Nephron progenitor cell (in vitro differentiated cells): ENCODE measurements around the gene POLE.

Experiments used
- DNase-seq: peaks from one replicate; pipeline ENCODE4 v3.0.0; 2021
- H3K27ac Mint-ChIP-seq: 2 replicates; pipeline ENCODE4 v1.8.0; 2021; ENCODE audit warnings: mild to moderate bottlenecking, moderate library complexity, mixed read lengths
- H3K27me3 Mint-ChIP-seq: 2 replicates; pipeline ENCODE4 v1.8.0; 2021; ENCODE audit warnings: mild to moderate bottlenecking, low read depth, mixed read lengths; ENCODE audit not compliant: poor library complexity
- H3K36me3 Mint-ChIP-seq: 2 replicates; pipeline ENCODE4 v1.8.0; 2021; ENCODE audit warnings: low read depth, mixed read lengths
- H3K4me1 Mint-ChIP-seq: 2 replicates; pipeline ENCODE4 v1.8.0; 2021; ENCODE audit warnings: mixed read lengths
- H3K4me3 Mint-ChIP-seq: 2 replicates; pipeline ENCODE4 v1.8.0; 2021; ENCODE audit warnings: mild to moderate bottlenecking, moderate library complexity, mixed read lengths
- H3K9me3 Mint-ChIP-seq: 2 replicates; pipeline ENCODE4 v1.8.0; 2021; ENCODE audit warnings: mild to moderate bottlenecking, moderate library complexity, mixed read lengths
- CTCF ChIP-seq: fragments of 200-600 bp; sonication (generic); IDR thresholded peaks from 2 replicates; pipeline ENCODE4 v1.5.0; 2021; ENCODE audit warnings: antibody characterized with exemption

POLE gene

DNA sequence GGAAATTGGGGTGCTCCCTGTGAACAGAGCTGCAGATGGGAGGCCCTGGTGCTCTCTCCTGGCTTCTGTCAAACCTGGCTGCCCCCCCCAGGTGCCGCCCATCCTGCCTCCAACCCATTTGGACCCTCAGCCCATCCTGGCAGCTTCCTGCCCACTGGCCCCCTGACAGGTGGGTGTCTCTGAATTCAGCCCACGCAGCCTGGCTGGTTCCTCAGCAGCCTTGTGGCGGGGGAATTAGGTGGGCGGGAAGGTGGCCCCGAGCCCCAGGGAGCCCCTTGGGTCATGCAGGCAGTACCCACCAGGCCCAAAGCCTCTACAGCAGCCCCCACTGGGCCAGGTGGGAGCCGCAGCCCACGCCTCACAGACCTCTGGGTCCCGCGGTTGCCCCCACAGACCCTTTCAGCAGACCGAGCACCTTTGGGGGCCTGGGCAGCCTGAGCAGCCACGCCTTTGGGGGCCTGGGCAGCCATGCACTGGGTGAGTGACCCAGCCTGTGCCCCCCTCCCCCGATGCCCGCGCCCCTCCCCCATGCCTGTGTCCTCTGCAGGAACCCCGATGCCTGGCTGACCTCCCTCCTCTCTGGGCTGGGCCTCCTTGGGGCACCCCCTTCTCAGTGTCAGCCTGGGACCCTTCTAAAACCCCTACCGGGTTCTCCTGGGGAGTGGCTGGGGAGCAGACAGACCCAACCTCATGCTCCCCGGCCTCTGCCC, 105.6 kb downstream of the POLE start:
- H3K9me3 Mint-ChIP-seq, result no peaks in the 10 kb centered on the region
- H3K36me3 Mint-ChIP-seq, result peaks cover 36% of the 10 kb centered on the region
- no peak for DNase-seq
- H3K4me1 Mint-ChIP-seq, result peaks cover 34% of the 10 kb centered on the region
- peak overlapping the region; percentile 70 for H3K4me3 Mint-ChIP-seq
- no peak overlapping the region for H3K27ac Mint-ChIP-seq
- H3K27me3 Mint-ChIP-seq, result peaks cover 46% of the 10 kb centered on the region
- TF ChIP-seq CTCF, result no peak

GRCh38 chr12:132580701-132581292, 106.3 kb downstream of the POLE start:
- Mint-ChIP-seq H3K4me3 (no peak overlapping the region), H3K4me1 (peaks cover 34% of the 10 kb centered on the region), H3K36me3 (peaks cover 36% of the 10 kb centered on the region), H3K27me3 (peaks cover 41% of the 10 kb centered on the region), H3K27ac (no peak overlapping the region), H3K9me3 (no peaks in the 10 kb centered on the region)
- no peak for TF ChIP-seq CTCF
- no peak for DNase-seq

DNA sequence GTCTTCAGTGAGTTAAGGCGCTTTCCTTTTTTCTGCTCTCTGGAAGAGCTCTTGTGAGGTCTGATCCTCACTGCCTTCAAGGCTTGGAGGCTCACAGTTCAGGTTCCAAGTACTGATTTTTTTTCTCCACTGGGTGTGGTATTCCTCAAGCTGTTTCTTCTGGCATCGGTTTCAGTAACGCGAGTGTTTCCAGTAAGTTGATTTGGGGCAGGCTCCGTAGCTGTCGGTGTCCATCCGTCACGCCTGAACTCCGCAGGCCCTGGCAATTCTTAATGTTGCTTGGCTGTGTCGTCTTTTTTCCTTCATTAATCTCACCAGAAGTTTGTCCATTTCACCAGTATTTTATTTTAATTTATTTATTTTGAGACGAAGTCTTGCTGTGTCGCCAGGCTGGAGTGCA, 107.4 kb downstream of the POLE start:
- H3K27me3 Mint-ChIP-seq, result peaks cover 33% of the 10 kb centered on the region
- DNase-seq, result no peak
- no peaks in the 10 kb centered on the region for H3K9me3 Mint-ChIP-seq
- peaks cover 45% of the 10 kb centered on the region for H3K36me3 Mint-ChIP-seq
- peak overlapping the region; percentile 90 for H3K27ac Mint-ChIP-seq
- TF ChIP-seq CTCF, result no peak
- no peak overlapping the region for H3K4me3 Mint-ChIP-seq
- H3K4me1 Mint-ChIP-seq, result peaks cover 34% of the 10 kb centered on the region

GRCh38 chr12:132578826-132579225, 108.3 kb downstream of the POLE start:
- H3K4me1 Mint-ChIP-seq, result peaks cover 31% of the 10 kb centered on the region
- no peak overlapping the region for H3K27ac Mint-ChIP-seq
- no peak for DNase-seq
- H3K4me3 Mint-ChIP-seq, result no peak overlapping the region
- TF ChIP-seq CTCF, result no peak
- H3K36me3 Mint-ChIP-seq, result peaks cover 43% of the 10 kb centered on the region
- peaks cover 25% of the 10 kb centered on the region for H3K27me3 Mint-ChIP-seq
- no peaks in the 10 kb centered on the region for H3K9me3 Mint-ChIP-seq

DNA sequence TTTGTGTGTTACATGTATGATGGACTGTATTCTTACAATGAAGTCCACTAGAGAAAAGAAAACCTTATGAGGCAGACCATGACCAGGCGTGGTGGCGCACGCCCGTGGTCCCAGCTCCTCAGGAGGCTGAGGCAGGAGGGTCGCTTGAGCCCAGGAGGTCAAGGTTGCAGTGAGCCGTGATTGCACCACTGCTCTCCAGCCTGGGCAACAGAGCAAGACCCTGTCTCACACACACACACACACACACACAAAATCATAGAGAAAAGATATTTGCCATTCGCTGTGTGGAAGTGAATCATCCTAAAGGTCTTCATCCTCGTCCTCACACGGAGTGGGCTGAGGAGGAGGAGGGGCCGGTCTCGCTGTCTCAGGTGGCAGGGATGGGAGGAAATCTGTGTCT, 109.0 kb downstream of the POLE start:
- Mint-ChIP-seq H3K36me3 (peaks cover 40% of the 10 kb centered on the region), H3K9me3 (no peaks in the 10 kb centered on the region), H3K27ac (no peak overlapping the region), H3K4me3 (no peak overlapping the region), H3K4me1 (peaks cover 28% of the 10 kb centered on the region), H3K27me3 (peaks cover 21% of the 10 kb centered on the region)
- no peak for DNase-seq
- no peak for TF ChIP-seq CTCF
